Effector CD8-positive, alpha-beta T cell (primary cell): ENCODE results near the gene TIPRL.

Source experiments
- DNase-seq: peaks from one replicate; lab custom pipeline; 2025; lab: John Stamatoyannopoulos, UW

TIPRL gene

DNA sequence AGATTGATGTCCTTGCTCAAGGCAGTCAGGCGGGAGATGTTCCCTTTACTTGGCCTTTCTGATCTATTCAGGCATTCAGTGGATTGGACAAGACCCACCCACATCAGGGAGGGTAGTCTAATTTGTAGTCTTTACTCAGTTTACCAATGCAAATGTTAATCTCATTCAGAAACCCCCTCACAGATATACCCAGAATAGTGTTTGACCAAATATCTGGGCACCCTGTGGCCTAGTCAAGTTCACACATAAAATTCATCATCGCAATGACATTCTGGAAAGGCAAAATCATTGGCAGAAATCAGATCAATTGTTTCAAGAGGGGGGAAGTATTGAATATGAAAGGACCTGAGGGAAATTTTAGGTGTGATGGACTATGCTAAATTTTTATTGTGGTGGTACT, 34.6 kb downstream of the TIPRL start:
- DNase-seq: no peak

DNA sequence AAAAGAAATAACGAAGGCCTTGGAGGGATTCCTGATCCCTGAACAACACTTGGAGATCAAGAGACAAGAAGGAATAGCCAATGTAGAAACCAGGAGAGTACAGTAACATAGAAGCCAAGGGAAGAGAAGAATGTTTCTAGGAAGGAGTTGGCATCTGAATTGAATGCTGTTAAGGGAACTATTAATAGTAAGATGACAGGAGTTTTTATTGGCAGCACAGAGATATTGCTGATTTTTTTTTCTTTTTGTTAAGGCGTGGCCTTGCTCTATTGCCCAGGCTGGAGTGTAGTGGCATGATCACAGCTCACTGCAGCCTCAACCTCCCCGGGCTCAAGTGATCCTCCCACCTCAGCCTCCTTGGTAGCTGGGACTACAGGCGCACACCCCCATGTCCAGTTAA, 37.4 kb downstream of the TIPRL start:
- DNase-seq: no peak

DNA sequence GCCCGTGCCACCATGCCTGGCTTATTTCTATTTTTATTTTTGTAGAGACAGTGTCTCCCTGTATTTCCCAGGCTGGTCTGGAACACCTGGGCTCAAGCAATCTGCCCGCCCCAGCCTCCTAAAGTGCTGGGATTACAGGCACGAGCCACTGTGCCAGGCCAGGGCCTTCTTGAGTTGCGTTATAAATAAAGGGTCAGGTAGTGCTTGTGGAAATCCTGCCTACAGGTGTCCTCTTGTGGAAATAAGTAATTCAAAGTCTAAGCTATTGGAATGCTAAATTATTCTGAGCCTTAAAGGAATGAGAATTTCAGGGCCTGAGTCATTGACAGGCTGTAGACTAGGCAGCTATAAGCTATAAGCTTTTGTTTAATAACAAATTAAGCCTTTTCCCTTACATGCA, 38.9 kb downstream of the TIPRL start:
- DNase-seq: no peak

DNA sequence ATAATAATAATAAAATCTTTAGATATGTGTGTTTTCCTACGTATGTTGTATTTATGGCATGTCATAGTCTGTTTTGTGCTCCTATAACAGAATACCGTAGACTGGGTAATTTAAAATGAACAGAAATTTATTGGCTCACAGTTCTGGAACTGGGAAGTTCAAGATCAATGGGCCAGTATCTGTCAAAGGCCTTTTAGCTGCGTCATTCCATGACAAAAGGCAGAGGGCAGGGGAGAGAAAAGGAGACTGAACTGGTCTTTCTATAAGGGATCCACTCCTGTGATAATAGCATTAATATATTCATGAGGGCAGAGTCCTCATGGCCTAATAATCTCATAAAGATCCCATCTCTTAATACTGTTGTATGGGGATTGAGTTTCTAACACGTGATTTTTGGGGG, 39.9 kb downstream of the TIPRL start:
- no peak for DNase-seq

DNA sequence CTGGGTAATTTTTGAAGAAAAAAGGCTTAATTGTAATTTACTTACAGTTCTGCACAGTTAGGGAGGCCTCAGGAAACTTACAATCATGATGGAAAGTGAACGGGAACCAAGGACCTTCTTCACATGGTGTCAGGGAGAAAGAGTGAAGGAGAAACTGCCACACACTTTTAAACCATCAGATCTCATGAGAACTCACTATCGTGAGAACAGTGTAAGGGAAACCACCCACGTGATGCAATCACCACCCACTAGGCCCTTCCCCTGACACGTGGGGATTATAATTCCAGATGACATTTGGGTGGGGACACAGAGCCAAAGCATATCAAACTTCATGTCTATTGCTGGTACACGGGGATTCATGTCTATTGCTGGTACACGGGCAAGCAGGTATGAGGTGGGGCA, 41.7 kb downstream of the TIPRL start:
- DNase-seq: no peak

DNA sequence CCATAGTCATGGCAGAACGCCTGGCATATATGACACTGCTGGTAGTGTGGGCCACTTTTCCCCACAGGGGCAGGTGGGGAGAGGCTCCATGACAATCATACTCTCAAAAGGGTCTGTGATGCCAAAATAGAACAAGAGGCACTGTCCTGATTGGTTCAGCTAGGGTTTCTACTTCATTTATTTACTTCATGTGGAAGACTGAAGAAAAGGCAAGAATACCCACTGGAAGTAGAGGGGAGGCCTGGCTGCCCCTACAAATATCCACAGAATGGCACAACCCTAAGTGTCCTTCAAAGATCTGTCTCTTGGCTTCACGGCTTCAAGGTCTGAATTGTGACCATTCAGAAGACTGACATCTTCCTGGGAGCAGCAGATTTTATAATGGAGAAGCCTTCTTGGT, 42.5 kb downstream of the TIPRL start:
- no peak for DNase-seq

DNA sequence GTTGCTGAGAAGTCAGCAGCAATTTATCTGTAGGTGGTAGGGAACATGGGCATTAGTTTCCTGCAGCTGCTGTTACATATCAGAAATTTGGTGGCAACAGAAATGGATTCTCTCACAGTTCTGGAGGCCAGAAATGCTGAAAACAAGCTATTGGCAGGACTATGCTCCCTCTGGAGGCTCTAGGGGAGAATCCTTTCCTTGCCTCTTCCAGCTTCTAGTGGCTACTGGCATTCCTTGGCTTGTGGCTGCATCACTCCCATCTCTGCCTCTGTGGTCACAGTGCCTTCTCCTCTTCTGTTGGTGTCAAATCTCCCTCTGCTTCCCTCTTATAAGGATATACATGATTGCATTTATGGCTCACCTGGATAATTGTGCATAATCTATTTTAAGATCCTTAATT, 44.5 kb downstream of the TIPRL start:
- no peak for DNase-seq

DNA sequence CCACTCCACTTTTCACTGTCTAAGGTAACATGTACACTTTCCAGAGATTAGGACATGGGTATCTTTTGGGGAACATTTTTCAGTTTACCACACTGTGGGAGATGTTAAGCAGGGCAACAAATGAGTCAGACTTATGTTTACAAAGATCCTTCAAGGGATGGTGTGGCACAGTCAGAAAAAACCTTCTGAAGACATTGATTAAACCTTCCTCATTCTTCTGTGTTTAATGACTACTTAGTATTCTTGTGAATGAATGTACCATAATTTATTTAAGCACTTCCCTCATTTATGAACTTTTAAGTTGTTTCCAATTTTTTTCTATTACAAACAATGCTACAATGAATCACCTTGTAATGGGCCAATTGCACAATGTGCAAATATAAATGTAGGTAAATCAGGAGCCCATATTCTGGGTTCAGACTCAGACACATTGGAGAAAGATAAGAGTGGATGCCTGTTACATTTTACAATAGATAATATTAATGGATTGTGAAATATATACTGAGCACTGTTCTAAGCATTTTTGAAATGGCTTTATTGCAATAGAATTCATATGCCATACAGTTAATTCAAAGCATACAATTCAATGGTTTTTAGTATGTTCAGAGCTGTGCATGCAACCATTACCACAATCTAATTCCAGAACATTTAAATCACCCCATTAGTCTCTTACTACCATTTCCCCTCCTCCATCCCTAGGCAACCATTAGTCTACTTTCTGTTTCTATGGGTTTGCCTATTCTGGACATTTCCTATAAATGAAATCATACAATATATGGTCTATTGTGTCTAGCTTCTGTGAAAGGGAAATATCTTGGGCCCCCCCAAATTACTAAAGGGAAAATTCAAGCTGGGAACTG, 45.1 kb downstream of the TIPRL start:
- no peak for DNase-seq

DNA sequence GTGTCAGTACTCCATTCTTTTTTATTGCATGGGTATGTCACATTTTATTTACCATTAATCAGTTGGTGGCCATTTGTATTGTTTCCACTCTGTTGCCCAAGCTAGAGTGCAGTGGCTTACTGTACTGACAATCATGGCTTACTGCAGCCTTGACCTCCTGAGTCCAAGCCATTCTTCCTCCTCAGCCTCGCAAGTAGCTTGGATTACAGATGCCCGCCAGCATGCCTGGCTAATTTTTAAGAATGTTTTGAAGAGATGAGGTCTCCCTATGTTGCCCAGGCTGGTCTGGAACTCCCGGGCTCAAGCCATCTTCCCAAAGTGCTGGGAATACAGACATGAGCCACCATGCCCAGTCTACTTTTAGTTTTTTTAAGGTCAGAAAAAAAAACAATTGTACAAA, 46.2 kb downstream of the TIPRL start:
- DNase-seq: no peak

DNA sequence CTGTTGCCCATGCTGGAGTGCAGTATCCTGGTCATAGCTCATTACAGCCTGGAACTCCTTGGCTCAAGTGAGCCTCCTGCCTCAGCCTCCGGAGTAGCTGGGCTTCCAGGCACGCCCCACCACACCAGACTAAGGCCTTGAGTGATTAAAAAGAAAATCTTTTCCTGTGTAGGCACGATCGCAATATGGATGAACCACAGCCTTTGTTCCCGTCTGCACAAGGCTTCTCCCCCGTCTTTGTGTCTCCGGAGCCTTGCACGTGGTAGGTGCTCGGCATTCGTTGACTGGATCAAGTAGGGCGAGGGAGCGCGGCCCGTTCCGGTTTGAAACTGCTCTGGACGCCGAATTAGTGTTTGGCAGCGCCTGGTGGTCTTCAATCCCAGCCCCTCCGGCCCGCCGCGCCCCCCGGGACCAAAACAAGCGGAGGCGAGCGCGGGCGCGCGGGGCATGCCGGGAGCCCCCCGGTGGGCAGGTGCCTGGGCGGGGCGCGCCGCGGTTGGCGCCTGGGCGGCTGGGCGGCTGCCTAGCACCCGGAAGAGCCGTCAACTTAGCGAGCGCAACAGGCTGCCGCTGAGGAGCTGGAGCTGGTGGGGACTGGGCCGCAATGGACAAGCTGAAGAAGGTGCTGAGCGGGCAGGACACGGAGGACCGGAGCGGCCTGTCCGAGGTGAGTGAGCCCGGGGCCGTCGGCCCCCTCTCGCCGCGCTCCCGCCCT, 46.9 kb downstream of the TIPRL start, which contains the start of gene SFT2D2:
SFT2D2 (plus strand) TSS at position 529 of the 715 bp plus-strand sequence; CDS start at position 605, 76 bp downstream.
- peak; percentile 59 for DNase-seq

DNA sequence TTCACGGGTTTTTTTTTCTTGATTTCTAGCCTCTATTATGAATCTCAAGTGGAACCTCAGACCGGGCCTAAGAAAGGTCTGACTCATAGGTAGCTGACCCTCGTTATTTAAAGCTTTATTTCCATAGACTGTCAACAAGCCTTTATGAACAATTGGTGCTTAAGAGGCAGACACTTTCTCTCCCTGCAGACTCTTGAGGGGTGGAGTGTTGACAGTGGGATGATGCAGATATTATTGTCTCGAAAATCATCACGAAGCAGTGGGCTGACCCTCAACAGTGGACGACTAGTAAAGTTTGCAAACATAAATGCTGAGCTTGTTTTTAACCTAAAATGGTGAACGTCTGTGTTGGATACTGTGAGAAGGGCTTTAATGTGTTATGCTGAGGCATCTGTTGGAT, 48.9 kb downstream of the TIPRL start:
- no peak for DNase-seq

DNA sequence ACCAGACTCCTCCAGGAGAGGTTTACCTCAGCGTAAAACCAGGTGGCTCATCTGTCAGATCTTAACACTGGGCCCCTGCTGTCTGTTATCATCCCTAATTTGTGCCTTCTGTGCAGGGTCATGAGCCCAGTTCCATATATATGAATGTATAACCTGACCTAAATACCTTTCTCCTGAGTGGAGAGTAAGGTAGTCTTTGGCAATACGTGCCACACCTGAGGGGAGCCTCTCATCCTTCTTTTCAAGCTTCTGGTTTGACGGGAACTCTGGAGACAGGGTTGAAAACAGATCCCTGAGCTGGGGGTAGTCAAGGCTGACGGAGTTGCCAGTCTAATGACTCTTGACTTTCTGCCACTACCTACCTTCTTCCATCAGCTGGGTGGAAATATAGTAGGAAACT, 51.1 kb downstream of the TIPRL start:
- no peak for DNase-seq

DNA sequence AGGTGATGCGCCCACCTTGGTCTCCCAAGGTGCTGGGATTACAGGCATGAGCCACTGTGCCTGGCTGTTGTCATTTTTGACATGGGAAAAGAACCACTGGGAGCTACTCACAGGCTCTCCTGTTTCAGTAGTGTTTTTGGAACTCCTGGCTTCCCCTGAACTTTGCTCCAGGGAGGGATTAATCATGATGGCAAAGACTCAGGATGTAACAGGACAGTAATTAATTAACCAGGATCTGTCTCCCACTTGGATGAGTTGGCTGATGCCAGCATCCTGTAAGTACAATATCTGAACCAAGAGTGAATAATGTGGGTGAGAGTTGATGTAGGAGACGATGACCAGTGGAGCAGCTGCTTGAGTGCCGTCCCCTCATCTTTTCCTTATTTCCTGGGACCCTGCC, 51.9 kb downstream of the TIPRL start:
- no peak for DNase-seq

DNA sequence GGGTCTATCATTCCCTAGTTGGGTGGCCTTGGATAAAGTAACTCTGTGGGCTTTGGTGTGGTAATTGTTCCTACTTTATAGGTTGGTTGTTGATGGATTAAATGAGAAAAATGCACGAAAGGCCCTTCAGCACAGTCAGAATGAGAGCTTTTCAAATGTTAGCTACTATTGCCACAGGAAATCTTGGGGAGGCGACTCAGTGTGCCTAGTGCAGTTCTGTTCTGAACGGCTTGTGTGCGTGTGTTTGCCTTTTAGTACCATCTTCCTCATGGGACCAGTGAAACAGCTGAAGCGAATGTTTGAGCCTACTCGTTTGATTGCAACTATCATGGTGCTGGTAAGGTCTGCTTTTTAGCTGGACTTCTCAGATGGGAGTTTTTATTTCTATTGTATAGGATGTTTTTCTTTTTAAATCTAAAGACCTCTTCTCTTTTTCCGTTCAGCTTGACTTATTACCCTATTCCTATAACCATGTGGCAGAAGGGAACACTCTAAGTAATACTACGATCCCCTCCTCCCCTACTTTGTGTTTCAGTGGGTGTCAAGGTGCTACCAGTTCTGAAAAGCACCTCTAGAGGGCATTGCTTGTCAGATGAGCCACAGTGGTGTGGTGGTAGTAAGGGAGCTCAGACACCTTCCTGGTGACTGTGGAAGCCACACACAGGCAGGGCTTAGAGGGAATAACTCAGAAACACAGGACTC, 56.2 kb downstream of the TIPRL start:
- no peak for DNase-seq

DNA sequence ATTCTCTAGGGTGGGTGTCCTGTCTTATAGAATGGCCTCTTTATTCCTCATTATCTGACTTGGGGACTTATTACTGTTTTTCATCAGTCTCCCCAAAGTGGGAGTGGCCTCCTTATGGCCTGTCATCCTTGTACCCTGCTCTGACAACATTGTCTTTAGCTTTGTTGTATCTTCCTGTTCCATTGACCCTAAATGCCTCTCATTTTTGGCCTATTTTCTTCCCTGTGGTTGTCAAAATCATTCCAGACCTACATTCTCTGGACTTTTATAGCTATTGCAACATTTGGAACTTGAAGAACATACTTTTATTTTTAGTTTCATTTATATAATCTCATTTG, 56.8 kb downstream of the TIPRL start:
- no peak for DNase-seq

DNA sequence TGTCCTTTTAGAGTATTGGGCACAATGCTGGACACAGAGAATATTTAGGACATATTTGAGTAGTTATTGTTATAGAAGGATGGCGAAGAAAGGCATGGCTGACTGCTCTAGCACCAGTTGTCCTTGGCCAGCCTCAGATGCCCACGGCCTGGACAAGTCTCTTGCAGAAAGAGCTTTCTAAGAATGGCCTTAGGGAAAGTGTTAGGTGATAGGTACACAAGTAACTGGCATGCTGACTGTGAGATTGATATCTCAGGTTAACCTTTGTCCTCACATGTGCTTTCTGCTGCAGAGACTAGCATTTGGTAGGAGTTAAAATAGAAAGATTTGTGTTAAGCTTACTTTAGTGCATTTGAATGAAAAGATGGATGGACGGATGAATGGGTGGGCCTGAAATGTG, 57.2 kb downstream of the TIPRL start:
- no peak for DNase-seq

DNA sequence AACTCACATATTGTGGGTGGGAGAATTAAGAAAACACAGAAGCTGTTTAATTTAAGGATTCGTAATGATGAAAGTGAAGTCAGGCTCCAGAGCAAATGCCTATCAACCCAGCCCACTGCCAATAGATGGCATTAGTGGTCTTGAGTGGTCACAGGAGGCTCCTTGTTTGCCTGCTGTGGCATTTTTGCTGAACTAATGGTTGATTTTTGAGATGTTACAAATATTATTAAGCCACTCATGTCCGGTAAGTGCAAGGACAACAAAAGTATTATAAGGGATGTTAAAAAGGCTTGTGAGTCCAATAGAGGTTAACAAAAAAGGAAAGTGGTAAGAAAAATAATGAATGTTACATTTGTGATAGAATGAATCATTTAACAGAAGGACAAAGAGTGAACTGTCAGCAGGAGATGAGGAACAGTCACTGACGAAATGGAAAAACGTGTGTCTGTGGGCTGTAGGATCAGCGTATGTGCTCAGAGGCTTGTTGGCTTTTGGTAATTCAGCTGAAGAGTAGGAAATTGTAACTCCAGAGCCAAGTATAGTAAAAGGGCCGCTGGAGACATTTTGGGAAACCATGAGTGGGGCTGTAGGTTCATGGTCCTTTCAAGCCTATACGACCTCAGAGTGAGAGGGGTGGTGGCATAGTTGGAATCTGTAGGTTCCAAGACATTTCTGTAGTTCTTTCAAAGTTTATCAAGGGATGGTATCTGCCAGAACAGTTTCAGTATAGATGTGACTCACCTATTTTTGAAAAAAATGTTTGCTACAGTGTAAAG, 58.3 kb downstream of the TIPRL start:
- no peak for DNase-seq

DNA sequence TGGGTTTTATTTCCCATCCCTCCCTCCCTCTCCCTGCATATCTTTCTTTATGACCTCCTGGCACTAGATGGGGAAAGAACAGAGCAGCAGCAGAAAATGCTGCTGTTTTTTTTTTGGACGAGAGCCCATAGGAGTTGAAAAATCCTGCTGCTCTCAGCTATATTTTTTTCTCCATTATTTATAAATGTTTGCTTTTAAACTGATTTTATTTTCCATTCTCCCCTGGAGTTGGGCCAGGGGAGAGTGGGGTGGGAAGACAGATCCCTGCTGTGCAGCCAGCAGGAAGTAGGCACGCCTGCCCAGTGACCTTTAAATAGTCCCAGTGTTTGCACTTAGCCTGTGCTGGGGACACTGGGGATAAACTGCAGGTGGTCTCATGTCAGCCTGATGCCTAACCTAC, 64.4 kb downstream of the TIPRL start:
- DNase-seq: no peak

DNA sequence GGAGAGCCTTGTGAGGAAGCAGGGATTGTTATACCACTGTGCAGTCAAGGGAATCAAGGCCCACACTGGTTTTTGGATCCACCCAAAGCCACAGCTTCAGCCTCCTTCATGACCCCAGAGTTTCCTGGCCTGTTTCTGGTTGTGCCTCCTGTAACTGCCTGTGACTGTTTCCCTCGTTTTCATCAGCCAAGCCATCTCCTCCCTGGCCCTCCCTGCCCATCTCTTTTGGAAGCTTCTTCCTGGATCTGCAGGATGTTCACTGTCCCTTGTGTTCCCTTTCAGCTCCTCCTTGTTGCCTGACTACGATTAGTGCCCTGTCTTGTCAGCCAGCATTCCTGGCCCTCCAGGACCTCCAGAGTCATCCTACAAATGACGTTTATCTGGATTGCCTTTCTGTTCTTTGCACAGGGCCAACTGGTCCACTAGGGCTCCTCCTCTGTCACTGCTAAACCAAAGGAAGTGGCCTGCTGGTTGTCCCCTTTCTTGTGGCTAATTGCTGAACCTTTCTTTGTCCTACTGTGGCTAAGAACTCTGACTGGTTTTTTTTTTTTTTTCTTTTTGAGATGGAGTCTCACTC, 65.0 kb downstream of the TIPRL start:
- DNase-seq: no peak

DNA sequence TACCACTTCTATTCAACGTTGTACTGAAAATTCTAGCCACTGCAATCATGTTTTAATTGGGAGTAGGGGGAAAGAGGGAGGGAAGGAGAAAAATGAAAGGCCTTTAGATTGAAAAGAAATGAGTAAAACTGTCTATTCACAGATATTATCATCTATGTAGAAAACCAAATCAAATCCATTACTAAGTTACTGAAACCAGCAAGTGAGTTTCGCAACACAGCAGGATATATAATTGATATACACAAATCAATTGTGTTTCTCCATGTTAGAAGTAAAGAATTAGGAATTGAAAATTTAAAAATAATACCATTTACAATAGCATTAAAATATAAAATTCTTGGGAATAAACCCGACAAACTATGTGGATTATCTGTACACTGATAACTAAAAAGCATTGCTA, 66.3 kb downstream of the TIPRL start:
- no peak for DNase-seq

DNA sequence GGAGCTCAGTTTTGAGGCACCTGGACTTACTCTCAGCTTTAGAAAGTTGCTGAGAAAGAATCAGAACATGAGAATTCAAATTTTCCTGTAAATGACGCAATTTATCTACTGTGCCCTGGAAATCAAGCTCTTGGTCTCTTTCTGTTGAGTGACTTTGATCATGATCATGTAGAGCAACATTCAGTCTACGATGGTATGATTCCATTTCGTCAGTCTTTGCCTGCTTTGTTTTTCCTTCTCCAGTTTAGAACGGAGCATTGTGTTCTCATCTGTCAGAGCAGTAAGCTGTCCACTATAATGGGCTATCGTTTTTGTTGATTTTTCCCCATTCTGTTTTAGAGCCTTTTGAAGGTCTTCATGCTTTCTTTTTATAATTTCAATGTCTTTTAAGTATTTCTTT, 67.7 kb downstream of the TIPRL start:
- no peak for DNase-seq
